NT2/D1 (cell line): ENCODE measurements around the gene CCDC3.

Experiments used
- SUZ12 ChIP-seq: IDR thresholded peaks from 2 replicates; pipeline ENCODE4 v1.6.1; 2011; ENCODE audit not compliant: insufficient read length, insufficient read depth; ENCODE audit errors: extremely low read depth
- YY1 ChIP-seq: IDR thresholded peaks from 2 replicates; pipeline ENCODE4 v1.6.1; 2011; ENCODE audit not compliant: insufficient read length, insufficient read depth
- ZNF274 ChIP-seq: IDR thresholded peaks from 2 replicates; pipeline ENCODE4 v1.6.1; 2011; ENCODE audit warnings: mild to moderate bottlenecking, low read depth, low read length

DNA sequence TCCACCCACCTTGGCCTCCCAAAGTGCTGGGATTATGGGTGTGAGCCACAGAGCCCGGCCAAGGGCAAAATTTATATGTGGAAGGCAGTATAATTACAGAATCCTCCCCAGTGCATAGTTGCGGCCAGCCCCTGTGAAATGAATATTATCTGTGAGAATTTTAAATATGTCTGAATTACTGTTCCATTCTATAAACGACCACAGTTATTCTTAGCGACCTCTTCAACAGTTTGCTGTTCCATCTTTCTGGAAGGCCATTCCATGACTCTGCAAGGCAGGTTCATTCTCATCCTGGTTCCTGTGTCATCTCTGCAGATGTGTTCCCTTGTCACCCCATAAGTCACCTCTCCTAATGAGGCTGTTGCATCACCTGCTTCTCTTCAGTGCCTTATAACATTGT, 90.7 kb downstream of the CCDC3 start:
- TF ChIP-seq YY1 (no peak), ZNF274 (no peak), SUZ12 (no peak)
